ENCODE data around the gene ZNF20. TPM values are rescaled to one million over a fixed set of nuclear protein-coding genes. Genes with fewer than 3 reads are reported as not detected.
"Not testable (repeated sequence)": the region's sequence is repeated elsewhere in the genome, so short reads cannot be mapped to it uniquely, and the experiment has no call there.

ZNF20 gene
- total RNA-seq, 4 donors from 2014 or later, result 1.2 to 10.4 (median 5.1) TPM

GRCh38 chr19:12090807-12091206, 49.3 kb downstream of the ZNF20 start:
- no peak overlapping the region for H3K27ac ChIP-seq
- no peak overlapping the region for H3K4me3 ChIP-seq
- peaks cover 0 to 10% (median 0%) of the 10 kb centered on the region in 3 donors for H3K36me3 ChIP-seq
- H3K27me3 ChIP-seq, result no peaks in the 10 kb centered on the region
- no peaks in the 10 kb centered on the region for H3K9me3 ChIP-seq
- DNase-seq (ENCODE audit: low spot score in 2 of 2), result peak in 1 of 2 donors; percentile 61
- WGBS, 2 donors, result 58 to 61% methylated on average over 5 of the region's 5 CpGs
- peaks cover 0 to 9% (median 2%) of the 10 kb centered on the region in 4 donors for H3K4me1 ChIP-seq
- no peak for TF ChIP-seq EP300 (IDR thresholded peaks at IDR 0.05)
- TF ChIP-seq CTCF (IDR thresholded peaks at IDR 0.05), result peak; percentile 31 to 60 (median 44)

GRCh38 chr19:12085074-12085818, 54.9 kb downstream of the ZNF20 start:
- no peak for TF ChIP-seq EP300 (IDR thresholded peaks at IDR 0.05)
- TF ChIP-seq CTCF (IDR thresholded peaks at IDR 0.05), result no peak
- TF ChIP-seq POLR2A (IDR thresholded peaks at IDR 0.05), result no peak
- 95 to 98% methylated on average over 5 of the region's 5 CpGs for WGBS, 2 donors
- H3K9me3 ChIP-seq, result peaks cover 0 to 43% (median 7%) of the 10 kb centered on the region in 4 donors

GRCh38 chr19:12083336-12083735, 56.8 kb downstream of the ZNF20 start:
- H3K27me3 ChIP-seq; H3K27ac ChIP-seq; H3K4me1 ChIP-seq; DNase-seq (ENCODE audit: low spot score in 2 of 2); H3K4me3 ChIP-seq: not testable (repeated sequence)
- WGBS, 2 donors, result 94 to 99% methylated on average over 6 of the region's 6 CpGs
- peaks cover 6 to 78% (median 6%) of the 10 kb centered on the region in 3 donors for H3K36me3 ChIP-seq
- H3K9me3 ChIP-seq, result peaks cover 0 to 62% (median 18%) of the 10 kb centered on the region in 4 donors

More at GRCh38 chr19:12085074-12085818, 54.9 kb downstream of the ZNF20 start:
- Histone ChIP-seq H3K4me1 (no peaks in the 10 kb centered on the region), H3K4me3 (no peak overlapping the region), H3K27me3 (no peaks in the 10 kb centered on the region), H3K27ac (no peak overlapping the region), H3K36me3 (peaks cover 0 to 59% (median 3%) of the 10 kb centered on the region in 3 donors)
- DNase-seq (ENCODE audit: low spot score in 2 of 2), result no peak

Small RNA genes lying within 50 kb of the gene (small RNA-seq; reads per million reads assigned to genes)
- gene RF00019 (not detected), gene RNA5SP467 (not detected)

Other genes with a start within 250 kb of the ZNF20 start
- gene ZNF700, start 215.2 kb downstream of the ZNF20 start, total RNA-seq, result 10 to 100 TPM; 14.9 to 18.6 (median 17.7) TPM
- gene ZNF763, start 175.3 kb downstream of the ZNF20 start, total RNA-seq, result 10 to 100 TPM in 2 of 4 donors, 1 to 10 TPM in 2; 8.2 to 19.0 (median 11.6) TPM
- gene ZNF433, start 104.7 kb downstream of the ZNF20 start, total RNA-seq, result 1 to 10 TPM; 4.5 to 8.0 (median 5.4) TPM
- gene ZNF878, start 87.4 kb downstream of the ZNF20 start, total RNA-seq, result under 1 TPM in 2 of 4 donors, not detected in 2; 0.59 to 0.66 TPM
- 10 to 100 TPM in 3 of 4 donors, 1 to 10 TPM in 1; 9.3 to 16.5 (median 13.7) TPM for gene ZNF844, start 75.6 kb downstream of the ZNF20 start, total RNA-seq
- gene ZNF625, start 16.4 kb upstream of the ZNF20 start, total RNA-seq, result 10 to 100 TPM in 2 of 4 donors, 1 to 10 TPM in 2; 5.0 to 11.6 (median 9.1) TPM
- 10 to 100 TPM in 3 of 4 donors, 1 to 10 TPM in 1; 5.1 to 25.8 (median 13.4) TPM for gene ZNF136, start 22.7 kb upstream of the ZNF20 start, total RNA-seq
- gene ZNF44, start 154.5 kb upstream of the ZNF20 start, total RNA-seq, result 10 to 100 TPM; 11.8 to 16.7 (median 13.4) TPM
- 10 to 100 TPM in 1 of 4 donors, 1 to 10 TPM in 3; 2.1 to 14.2 (median 4.1) TPM for gene ZNF563, start 193.3 kb upstream of the ZNF20 start, total RNA-seq
- 1 to 10 TPM; 3.6 to 4.3 (median 4.1) TPM for gene ZNF442, start 225.3 kb upstream of the ZNF20 start, total RNA-seq